HG03565 (cell line): ENCODE data around the gene HLA-F.

ENCODE experiments used
- ATAC-seq: cut with Tn5 transposase; IDR thresholded peaks from one replicate; pipeline ENCODE4 v1.9.1; 2021; ENCODE audit warnings: mild to moderate bottlenecking, moderate library complexity; ENCODE audit not compliant: unreplicated experiment

Gene HLA-F

GRCh38 chr6:29723262-29723665 lies at the start of gene HLA-F:
Gene HLA-F, plus strand, starts transcription at chr6:29723434. Its CDS starts 30 bp downstream, at chr6:29723464.
- peak; percentile 78 for ATAC-seq

DNA sequence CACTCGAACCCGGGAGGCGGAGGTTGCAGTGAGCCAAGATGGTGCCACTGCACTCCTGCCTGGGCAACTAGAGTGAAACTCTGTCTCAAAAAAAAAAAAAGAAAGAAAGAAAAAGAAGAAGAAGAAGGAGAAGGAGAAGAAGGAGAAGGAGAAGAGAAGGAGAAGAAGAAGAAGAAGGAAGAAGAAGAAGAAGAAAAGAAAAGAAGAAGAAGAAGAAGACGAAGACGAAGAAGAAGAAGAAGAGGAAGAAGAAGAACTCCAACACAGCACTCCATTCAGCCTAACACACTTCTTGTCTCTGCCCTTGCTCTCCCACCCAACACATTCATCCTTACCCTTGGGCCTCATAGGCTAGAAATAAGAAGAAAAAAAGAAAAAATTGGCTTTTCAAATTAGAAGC lies 49.2 kb upstream of the HLA-F start:
- no peak for ATAC-seq

- no peak for ATAC-seq
Observed at GRCh38 chr6:29675561-29675960, 47.7 kb upstream of the HLA-F start.

DNA sequence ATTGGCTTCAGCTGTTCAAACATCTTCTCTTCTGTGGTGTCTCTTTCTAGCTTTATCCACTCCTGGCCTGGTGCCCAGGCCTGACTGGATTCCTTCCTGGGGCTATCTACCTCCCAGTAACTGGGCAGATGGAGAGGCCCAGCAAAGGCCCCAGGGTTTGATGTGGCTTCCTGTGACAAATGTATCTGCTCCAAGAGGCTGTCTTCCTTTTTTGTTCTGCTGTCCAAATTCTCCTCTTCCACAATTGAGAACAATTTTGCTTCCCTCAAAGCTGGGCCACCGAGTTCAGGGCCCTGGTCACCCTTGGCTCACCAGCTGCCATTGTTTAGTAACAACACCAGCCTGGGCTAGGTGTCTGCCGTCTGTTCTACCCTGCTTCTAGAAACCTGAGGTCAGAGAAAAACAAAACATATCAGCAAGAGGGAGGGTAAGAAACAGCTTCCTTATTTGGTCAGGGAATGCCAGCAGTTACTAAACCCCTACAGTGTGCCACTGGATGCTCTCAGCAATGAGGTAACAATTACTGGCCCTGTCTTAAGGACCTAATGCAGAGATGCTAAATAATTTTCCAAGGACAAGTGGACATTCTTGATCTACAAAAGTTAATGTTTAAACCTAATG lies 46.1 kb upstream of the HLA-F start:
- no peak for ATAC-seq

DNA sequence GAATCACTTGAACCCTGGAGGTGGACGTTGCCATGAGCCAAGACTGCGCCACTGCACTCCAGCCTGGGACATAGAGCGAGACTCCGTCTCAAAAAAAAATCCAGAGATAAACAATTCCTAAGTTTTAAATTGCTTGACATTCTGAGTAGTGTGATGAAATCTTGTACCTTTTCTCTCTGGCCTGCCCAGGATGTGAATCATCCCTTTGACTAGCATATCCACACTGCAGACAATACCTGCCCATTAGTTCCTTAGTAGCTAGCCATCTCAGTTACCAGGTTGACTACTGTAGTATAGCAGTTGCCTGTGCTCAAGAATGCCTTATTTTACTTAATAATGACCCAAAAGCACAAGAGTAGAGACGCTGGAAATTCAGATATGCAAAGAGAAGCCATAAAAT lies 45.1 kb upstream of the HLA-F start:
- no peak for ATAC-seq

GRCh38 chr6:29679962-29680361 lies 43.3 kb upstream of the HLA-F start:
- no peak for ATAC-seq

DNA sequence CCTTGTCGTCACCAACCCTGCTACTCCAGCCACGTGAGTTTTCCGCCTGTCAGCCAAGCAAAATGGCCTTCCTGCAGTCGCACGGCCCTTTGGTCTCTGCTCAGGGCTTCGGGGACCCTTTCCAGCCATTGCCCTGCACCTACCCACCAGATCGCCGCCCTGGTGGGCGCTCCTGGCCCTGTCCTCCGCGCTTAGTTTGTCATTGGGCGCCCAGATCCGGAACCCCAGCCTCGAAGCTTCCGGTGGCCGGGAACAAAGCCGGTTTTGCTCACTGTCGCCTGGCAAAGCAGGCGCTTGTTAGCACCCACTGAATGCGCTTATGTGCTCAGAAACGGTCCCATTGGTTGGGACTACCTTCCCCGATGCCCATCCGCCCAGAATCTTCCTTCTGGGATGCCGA lies 42.8 kb upstream of the HLA-F start:
- ATAC-seq: no peak

- no peak for ATAC-seq
Observed at GRCh38 chr6:29680904-29681303, 42.3 kb upstream of the HLA-F start, which contains the start of gene ZFP57. Gene ZFP57, minus strand, starts transcription at chr6:29681152. Its CDS starts 4,149 bp downstream, at chr6:29677003.

GRCh38 chr6:29681811-29682210 lies 41.4 kb upstream of the HLA-F start:
- ATAC-seq: no peak

DNA sequence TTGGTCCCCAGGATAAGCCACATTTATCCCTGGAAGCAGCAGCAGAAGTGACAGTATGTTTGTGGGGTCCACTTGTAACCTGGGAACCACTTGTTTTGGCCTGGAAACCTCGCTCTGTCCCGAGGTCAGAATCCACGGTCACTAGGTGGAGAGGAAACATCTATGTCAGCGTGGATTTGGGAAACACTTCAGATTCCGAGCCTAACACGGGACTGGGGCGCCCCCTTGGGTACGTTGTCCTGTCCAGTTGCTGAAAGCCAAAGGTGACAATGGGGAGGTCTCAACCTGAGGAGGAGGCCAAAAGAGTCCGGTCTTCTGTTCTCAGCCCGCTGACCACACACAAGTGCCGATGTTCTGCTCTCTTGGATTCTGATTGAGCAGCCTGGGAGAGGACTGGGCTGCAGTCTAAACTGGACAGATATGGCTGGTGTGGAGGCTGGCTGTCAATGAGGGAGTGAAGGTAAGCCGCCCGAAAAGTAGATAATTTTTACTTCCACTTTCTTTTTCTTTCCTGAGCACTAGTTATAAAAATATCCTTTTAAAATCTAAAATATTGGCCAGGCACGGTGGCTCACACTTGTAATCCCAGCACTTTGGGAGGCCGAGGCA lies 37.4 kb upstream of the HLA-F start:
- no peak for ATAC-seq

- no peak for ATAC-seq
Observed at GRCh38 chr6:29694637-29695036, 28.6 kb upstream of the HLA-F start.

- ATAC-seq: no peak
Observed at GRCh38 chr6:29696147-29697125, 26.8 kb upstream of the HLA-F start.

DNA sequence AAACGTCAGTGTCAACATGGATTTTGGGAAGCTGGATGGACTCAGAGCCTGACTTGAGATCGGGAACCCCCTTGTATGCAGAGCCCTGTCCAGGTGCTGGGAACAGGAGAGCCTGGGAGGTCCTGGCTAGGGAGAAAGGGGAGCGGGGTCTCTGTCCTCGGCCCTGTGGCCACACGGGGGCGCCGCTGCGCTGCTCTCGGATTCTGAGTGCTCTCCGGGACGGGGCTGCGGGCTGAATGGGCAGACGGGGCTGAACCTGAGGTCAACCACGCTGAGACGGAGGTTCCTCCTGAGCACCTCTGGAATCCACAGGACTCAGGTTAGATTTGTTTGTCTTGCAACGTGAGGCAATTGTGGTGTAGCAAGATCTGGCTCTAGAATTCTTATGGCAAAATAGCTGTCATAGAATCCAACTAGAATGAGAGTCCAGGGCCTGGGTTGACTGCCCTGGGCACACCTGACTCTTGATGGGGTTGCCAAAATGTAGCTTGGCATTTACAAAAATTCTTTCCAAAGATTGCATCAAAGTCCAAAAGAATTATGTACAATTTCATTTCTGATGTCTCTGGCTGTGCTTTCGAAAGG lies 20.6 kb upstream of the HLA-F start:
- no peak for ATAC-seq

- ATAC-seq: no peak
Observed at GRCh38 chr6:29705389-29706231, 17.6 kb upstream of the HLA-F start.

DNA sequence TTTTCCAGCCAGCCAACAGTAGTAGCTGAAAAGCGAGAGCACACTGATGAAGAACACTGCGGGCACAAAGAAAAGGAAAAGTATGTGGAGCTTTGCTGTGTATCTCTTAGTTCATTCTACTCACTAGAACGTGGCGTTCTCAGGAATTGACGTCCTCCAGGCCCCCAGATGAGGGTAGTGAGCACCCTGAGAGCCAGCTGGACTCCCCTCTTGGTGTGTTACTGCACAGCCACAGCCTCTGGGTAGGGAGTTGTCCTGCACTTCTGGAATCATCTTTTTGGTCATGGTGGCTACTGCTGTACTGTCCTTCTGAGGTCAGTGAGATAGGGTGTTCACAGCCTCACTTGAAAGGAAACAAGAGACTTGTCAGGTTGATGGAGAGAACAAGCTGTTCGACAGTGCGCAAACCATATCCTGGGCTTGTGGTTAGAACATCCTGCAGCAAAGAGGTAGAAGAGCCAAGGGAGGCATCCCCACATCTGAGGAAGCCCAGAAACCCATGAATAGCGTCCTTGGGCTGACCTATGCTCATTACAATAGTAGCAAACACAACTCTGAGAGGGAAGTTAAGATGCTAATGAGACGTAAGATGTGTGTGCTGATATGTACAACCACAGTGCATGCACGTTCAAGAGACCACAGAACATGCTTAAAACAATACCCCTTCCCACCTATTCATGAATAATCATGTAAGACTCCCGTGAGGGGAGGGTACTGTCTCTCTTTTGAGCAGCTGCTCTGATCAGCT lies 14.6 kb upstream of the HLA-F start:
- no peak for ATAC-seq

- no peak for ATAC-seq
Observed at GRCh38 chr6:29709188-29709587, 14.0 kb upstream of the HLA-F start.

GRCh38 chr6:29710281-29710941 lies 12.8 kb upstream of the HLA-F start:
- ATAC-seq: no peak

- ATAC-seq: no peak
Observed at GRCh38 chr6:29720863-29721262, 2.4 kb upstream of the HLA-F start.
